Retinal pigment epithelial cell (primary cell): ENCODE measurements around the gene CAST.
A peak's percentile ranks its signal among the peaks of the same experiment; 100 is the strongest.

Experiments
- DNase-seq: peaks from one replicate; pipeline ENCODE4 v3.0.0-alpha.2; 2010; ENCODE audit warnings: low read depth
- H3K4me3 ChIP-seq: 2 replicates; pipeline ENCODE4 v1.5.1; 2011; ENCODE audit warnings: mild to moderate bottlenecking, low read length, control low read depth, moderate library complexity
- TF ChIP-seq, protein P1 (sequence below): conservative IDR thresholded peaks from 2 replicates; pipeline ENCODE4 v1.5.1; 2011; ENCODE audit warnings: low read depth, low read length, control low read depth, inconsistent platforms

CAST gene

DNA sequence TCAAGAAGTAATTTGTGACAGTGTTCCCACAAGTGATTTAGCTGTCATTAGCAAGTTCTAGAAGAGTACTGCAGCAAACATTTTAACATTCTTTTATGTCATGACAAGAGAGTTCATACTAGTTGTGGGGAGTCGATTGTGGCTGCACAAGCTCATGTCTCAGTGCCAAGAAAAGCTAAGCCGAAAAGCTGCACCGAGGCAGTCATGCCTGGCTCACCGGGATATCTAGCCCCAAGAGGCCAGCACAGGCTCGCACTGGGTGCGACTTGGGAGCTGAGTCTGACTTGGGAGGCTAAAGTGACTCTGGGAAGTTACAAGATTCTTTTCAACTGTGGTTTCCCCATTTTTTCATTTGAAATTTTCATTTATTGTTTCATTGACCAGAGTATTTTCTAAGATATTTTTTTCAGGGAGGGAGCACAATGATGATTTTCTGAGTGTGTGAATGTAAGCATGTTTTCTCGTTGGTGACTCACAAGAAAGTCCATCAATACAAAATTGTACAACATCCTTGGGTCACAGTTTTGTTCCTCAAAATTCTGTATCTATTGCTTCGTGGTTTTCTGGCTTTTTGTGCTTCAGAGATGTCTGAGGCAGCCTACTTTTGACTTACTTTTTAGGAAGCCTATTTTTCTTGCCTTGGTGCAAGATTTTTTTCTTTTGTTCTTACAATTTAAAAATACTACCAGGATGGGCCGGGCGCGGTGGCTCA, 18.7 kb downstream of the CAST start:
- H3K4me3 ChIP-seq = no peak overlapping the region
- TF ChIP-seq, protein P1, sequence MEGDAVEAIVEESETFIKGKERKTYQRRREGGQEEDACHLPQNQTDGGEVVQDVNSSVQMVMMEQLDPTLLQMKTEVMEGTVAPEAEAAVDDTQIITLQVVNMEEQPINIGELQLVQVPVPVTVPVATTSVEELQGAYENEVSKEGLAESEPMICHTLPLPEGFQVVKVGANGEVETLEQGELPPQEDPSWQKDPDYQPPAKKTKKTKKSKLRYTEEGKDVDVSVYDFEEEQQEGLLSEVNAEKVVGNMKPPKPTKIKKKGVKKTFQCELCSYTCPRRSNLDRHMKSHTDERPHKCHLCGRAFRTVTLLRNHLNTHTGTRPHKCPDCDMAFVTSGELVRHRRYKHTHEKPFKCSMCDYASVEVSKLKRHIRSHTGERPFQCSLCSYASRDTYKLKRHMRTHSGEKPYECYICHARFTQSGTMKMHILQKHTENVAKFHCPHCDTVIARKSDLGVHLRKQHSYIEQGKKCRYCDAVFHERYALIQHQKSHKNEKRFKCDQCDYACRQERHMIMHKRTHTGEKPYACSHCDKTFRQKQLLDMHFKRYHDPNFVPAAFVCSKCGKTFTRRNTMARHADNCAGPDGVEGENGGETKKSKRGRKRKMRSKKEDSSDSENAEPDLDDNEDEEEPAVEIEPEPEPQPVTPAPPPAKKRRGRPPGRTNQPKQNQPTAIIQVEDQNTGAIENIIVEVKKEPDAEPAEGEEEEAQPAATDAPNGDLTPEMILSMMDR = no peak
- no peak for DNase-seq

- TF ChIP-seq, protein P1 = no peak
- H3K4me3 ChIP-seq = no peak overlapping the region
- DNase-seq = no peak
Observed at GRCh38 chr5:96683392-96683791, 21.2 kb downstream of the CAST start.

- no peak overlapping the region for H3K4me3 ChIP-seq
- no peak for DNase-seq
- TF ChIP-seq, protein P1 = no peak
Observed at GRCh38 chr5:96683810-96684209, 21.6 kb downstream of the CAST start.

GRCh38 chr5:96687080-96687479, 24.9 kb downstream of the CAST start:
- no peak for DNase-seq
- H3K4me3 ChIP-seq = no peak overlapping the region
- TF ChIP-seq, protein P1 = no peak

DNA sequence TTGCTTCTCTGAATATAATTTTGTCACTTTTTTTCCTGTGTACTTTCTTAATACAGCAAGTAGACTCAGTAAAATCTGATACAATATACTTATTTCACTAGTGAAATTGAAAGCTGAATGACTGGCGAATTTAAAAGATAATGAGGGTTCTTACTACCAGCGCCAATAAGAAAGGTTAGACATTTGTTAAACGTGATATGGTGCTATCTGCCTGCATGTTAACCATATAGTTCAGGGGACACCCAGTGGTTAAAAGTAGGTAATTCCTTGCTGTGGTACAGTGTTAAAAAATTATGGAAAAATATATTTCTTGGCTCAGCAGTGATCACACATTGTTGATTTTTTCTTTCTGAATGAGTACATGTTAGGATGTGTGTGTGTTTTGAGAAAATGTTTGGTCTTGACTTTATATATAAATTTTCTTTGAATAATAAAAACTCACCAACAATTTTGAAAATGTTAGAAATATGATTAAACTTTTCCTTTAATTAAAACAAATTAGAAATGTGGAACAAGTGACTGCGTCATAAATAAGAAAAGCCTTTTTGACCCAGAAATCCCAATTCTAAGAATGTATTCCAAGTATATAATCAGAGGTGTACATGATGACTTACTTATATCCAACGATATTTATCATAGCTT, 25.8 kb downstream of the CAST start:
- DNase-seq = peak; percentile 18
- TF ChIP-seq, protein P1 = peak; percentile 69
- no peak overlapping the region for H3K4me3 ChIP-seq

DNA sequence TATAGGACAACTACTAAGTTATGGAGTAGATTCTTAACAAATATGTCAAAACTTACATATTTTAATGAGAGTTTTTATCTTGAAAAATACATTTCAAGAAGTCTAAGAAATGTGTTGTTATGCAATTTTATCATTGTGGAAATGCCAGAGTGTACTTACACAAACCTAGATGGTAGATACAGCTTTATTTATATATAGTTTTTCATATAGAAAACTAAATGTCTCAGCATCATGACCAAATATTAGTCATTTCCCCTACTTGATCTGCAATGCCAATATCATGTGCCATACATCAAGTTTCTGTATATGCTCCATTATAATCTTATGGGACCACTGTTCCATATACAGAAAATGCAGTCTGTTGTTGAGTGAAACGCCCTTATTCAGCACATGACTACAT, 28.7 kb downstream of the CAST start:
- no peak for DNase-seq
- TF ChIP-seq, protein P1 = no peak
- H3K4me3 ChIP-seq = no peak overlapping the region

GRCh38 chr5:96691503-96692303, 29.5 kb downstream of the CAST start:
- DNase-seq = no peak
- H3K4me3 ChIP-seq = no peak overlapping the region
- TF ChIP-seq, protein P1 = no peak
